Skeletal muscle satellite cell (primary cell): Measurements from ENCODE around the gene LCORL.
"Not testable (repeated sequence)": the region's sequence is repeated elsewhere in the genome, so short reads cannot be mapped to it uniquely, and the experiment has no call there.

Experiments
- H3K27me3 ChIP-seq: 2 replicates; pipeline ENCODE4 v1.7.0; 2013; ENCODE audit warnings: low read length; ENCODE audit not compliant: control insufficient read depth, insufficient read depth
- H3K36me3 ChIP-seq: 2 replicates; pipeline ENCODE4 v1.7.0; 2013; ENCODE audit warnings: mild to moderate bottlenecking, control low read depth, low read length; ENCODE audit not compliant: insufficient read depth
- H3K4me1 ChIP-seq: 2 replicates; pipeline ENCODE4 v1.7.0; 2013; ENCODE audit warnings: low read length; ENCODE audit not compliant: control insufficient read depth, insufficient read depth
- H3K4me2 ChIP-seq: 2 replicates; pipeline ENCODE4 v1.7.0; 2013; ENCODE audit warnings: mild to moderate bottlenecking, low read length
- H3K4me3 ChIP-seq: 2 replicates; pipeline ENCODE4 v1.7.0; 2013; ENCODE audit warnings: low read length
- H3K9ac ChIP-seq: 2 replicates; pipeline ENCODE4 v1.7.0; 2013; ENCODE audit warnings: mild to moderate bottlenecking, low read depth, low read length, moderate library complexity
- H3K9me3 ChIP-seq: replicated peaks from 2 replicates; pipeline ENCODE4 v1.7.0; 2013; ENCODE audit warnings: mild to moderate bottlenecking, control low read depth, low read length

Gene LCORL

DNA sequence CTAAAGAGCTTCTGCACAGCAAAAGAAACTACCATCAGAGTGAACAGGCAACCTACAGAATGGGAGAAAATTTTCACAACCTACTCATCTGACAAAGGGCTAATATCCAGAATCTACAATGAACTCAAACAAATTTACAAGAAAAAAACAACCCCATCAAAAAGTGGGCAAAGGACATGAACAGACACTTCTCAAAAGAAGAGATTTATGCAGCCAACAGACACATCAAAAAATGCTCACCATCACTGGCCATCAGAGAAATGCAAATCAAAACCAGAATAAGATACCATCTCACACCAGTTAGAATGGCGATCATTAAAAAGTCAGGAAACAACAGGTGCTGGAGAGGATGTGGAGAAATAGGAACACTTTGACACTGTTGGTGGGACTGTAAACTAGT lies 171.3 kb downstream of the LCORL start:
- H3K4me1 ChIP-seq, H3K4me2 ChIP-seq, H3K9ac ChIP-seq, H3K4me3 ChIP-seq, H3K9me3 ChIP-seq, H3K27me3 ChIP-seq: not testable (repeated sequence)
- peaks cover 11% of the 10 kb centered on the region for H3K36me3 ChIP-seq

DNA sequence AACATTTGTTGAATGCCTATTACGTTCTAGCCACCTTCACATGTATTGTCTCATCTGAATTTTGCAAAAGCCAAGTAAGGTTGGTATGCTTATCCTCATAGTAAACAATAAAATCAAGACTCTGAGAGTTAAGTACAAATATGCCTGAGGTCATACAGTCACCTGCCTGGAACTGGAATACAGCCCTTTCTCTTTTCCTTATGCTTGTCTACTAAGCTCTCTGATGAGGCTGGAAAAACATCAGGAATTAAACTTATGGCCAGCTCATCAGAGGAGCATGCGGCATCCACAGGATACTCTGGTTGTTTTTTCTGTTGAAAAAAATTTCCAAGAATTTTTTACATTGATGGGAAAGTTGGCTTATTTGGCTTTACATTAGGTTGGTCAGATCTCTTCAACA lies 175.3 kb downstream of the LCORL start:
- Histone ChIP-seq H3K4me1 (no peaks in the 10 kb centered on the region), H3K36me3 (peaks cover 43% of the 10 kb centered on the region), H3K27me3 (no peaks in the 10 kb centered on the region), H3K9ac (no peak overlapping the region), H3K4me2 (no peak overlapping the region), H3K9me3 (no peaks in the 10 kb centered on the region), H3K4me3 (no peak overlapping the region)

GRCh38 chr4:17823871-17824669 lies 197.5 kb downstream of the LCORL start:
- H3K4me1 ChIP-seq, result no peaks in the 10 kb centered on the region
- H3K4me3 ChIP-seq, result no peak overlapping the region
- no peaks in the 10 kb centered on the region for H3K27me3 ChIP-seq
- peaks cover 11% of the 10 kb centered on the region for H3K36me3 ChIP-seq
- no peak overlapping the region for H3K9ac ChIP-seq
- H3K4me2 ChIP-seq, result no peak overlapping the region
- H3K9me3 ChIP-seq, result no peaks in the 10 kb centered on the region

DNA sequence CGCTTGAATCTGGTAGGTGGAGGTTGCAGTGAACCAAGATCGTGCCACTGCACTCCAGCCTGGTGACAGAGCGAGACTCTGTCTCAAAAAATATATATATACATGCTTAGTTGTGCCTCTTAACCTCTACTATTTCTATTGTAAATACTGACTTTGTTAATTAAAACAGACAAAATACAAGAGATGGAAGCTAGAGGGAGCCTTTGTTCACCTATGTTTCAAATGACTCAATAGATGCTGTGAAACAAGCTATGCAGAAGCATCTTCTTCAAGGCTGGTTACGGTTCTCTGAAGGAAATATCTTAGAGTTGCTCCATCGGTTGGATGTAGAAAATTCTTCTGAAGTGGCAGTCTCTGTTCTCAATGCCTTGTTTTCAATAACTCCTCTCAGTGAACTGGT lies 204.5 kb downstream of the LCORL start:
- H3K4me3 ChIP-seq, result no peak overlapping the region
- H3K4me1 ChIP-seq, result peaks cover 17% of the 10 kb centered on the region
- H3K36me3 ChIP-seq, result peaks cover 4% of the 10 kb centered on the region
- H3K4me2 ChIP-seq, result peak overlapping the region; percentile 39
- H3K9me3 ChIP-seq, result no peaks in the 10 kb centered on the region
- H3K9ac ChIP-seq, result no peak overlapping the region
- no peaks in the 10 kb centered on the region for H3K27me3 ChIP-seq

GRCh38 chr4:17816142-17816541 lies 205.4 kb downstream of the LCORL start:
- peaks cover 4% of the 10 kb centered on the region for H3K36me3 ChIP-seq
- H3K4me3 ChIP-seq, result no peak overlapping the region
- H3K9me3 ChIP-seq, result no peaks in the 10 kb centered on the region
- H3K27me3 ChIP-seq, result no peaks in the 10 kb centered on the region
- H3K4me2 ChIP-seq, result no peak overlapping the region
- H3K4me1 ChIP-seq, result peaks cover 17% of the 10 kb centered on the region
- H3K9ac ChIP-seq, result no peak overlapping the region

GRCh38 chr4:17814140-17814539 lies 207.4 kb downstream of the LCORL start:
- no peaks in the 10 kb centered on the region for H3K27me3 ChIP-seq
- peak overlapping the region; percentile 93 for H3K4me2 ChIP-seq
- peaks cover 18% of the 10 kb centered on the region for H3K4me1 ChIP-seq
- no peak overlapping the region for H3K4me3 ChIP-seq
- H3K9me3 ChIP-seq, result no peaks in the 10 kb centered on the region
- H3K9ac ChIP-seq, result peak overlapping the region; percentile 92
- peaks cover 4% of the 10 kb centered on the region for H3K36me3 ChIP-seq

- H3K4me1 ChIP-seq, result peaks cover 29% of the 10 kb centered on the region
- H3K4me3 ChIP-seq, result peak overlapping the region; percentile 98
- H3K27me3 ChIP-seq, result no peaks in the 10 kb centered on the region
- H3K4me2 ChIP-seq, result peak overlapping the region; percentile 93
- peak overlapping the region; percentile 92 for H3K9ac ChIP-seq
- no peaks in the 10 kb centered on the region for H3K9me3 ChIP-seq
- H3K36me3 ChIP-seq, result peaks cover 6% of the 10 kb centered on the region
Measured at GRCh38 chr4:17812801-17813200, 208.8 kb downstream of the LCORL start.

- Histone ChIP-seq H3K9ac (peak overlapping the region; percentile 92), H3K4me3 (peak overlapping the region; percentile 98), H3K4me2 (peak overlapping the region; percentile 93), H3K9me3 (no peaks in the 10 kb centered on the region), H3K4me1 (peaks cover 36% of the 10 kb centered on the region), H3K27me3 (no peaks in the 10 kb centered on the region), H3K36me3 (peaks cover 6% of the 10 kb centered on the region)
Measured at GRCh38 chr4:17812125-17812524, 209.4 kb downstream of the LCORL start.

DNA sequence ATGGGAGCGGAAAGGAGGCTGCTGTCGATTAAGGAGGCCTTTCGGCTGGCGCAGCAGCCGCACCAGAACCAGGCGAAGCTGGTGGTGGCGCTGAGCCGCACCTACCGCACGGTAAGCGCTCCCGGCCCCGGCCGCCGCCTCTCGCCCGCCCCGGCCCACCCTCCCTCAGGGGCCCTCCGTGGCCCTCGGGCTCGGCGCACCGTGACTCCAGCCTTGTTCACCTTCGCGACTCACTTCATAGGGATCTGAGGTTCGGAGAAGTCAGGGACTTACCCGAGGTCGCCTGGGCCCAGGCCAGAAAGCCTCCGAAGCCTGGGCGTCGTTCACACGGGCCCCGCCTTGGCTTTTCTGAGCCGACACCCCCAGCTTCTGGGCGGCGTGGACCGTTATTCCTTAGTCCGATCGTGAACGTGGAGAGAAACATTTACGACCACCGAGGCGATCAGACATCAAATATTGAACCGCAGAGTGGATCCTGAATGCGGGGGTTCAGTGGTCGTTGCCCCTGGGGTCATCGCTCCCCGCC lies 210.4 kb downstream of the LCORL start:
- peak overlapping the region; percentile 98 for H3K4me3 ChIP-seq
- no peaks in the 10 kb centered on the region for H3K27me3 ChIP-seq
- peak overlapping the region; percentile 92 for H3K9ac ChIP-seq
- no peaks in the 10 kb centered on the region for H3K9me3 ChIP-seq
- H3K4me2 ChIP-seq, result peak overlapping the region; percentile 93
- peaks cover 6% of the 10 kb centered on the region for H3K36me3 ChIP-seq
- H3K4me1 ChIP-seq, result peaks cover 42% of the 10 kb centered on the region

DNA sequence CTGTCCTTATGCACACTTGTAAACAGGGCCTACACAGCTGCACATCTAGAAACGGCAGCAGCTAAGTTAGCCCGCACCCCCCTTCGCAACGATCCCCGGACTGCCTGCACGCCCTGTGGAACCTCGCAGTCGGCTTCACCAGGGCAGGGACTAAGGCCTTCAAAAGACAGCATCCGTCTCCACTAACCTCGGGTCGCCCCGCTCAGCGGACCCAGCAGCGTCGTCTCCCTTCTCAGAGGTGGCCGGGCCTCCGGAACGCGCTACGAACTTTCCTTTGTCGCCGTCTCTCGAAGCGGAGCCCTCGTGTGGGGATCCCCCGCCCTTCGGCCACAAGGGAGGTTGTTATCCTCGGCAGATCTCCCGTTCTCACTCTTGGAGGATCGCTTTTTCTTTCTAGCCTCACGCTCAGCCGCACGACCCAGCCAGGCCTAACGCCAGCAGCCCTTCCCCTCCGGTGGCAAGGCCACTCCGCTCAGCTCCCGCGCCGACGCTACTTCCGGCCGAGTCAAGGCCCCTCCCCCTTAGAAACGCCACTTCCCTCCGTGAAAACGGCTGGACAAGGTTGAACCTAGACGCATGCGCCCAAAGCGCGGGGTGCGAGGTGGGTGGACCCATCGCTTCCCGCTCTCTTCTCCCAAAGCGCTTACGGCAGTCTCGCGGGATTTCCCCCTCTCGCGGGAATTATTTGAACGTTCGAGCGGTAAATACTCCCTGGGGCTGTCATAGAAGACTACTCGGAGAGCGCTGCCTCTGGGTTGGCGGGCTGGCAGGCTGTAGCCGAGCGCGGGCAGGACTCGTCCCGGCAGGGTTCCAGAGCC lies 211.1 kb downstream of the LCORL start, which contains the start of the genes DCAF16 and NCAPG:
Gene DCAF16 (minus strand): TSS at position 498 of the 818 bp plus-strand sequence. CDS start 6,616 bp downstream, outside the sequence.
Gene NCAPG (plus strand): TSS at position 720 of the 818 bp plus-strand sequence. CDS start 99 bp downstream, outside the sequence.
- Histone ChIP-seq H3K4me2 (peak within 1 kb of the TSS; percentile 93), H3K4me1 (peaks cover 42% of the 10 kb centered on the region), H3K4me3 (peak within 1 kb of the TSS; percentile 98), H3K9me3 (no peaks in the 10 kb centered on the region), H3K36me3 (peaks cover 6% of the 10 kb centered on the region), H3K27me3 (no peaks in the 10 kb centered on the region), H3K9ac (peak within 1 kb of the TSS; percentile 99)

- Histone ChIP-seq H3K4me2 (peak overlapping the region; percentile 87), H3K36me3 (peaks cover 4% of the 10 kb centered on the region), H3K4me3 (peak overlapping the region; percentile 98), H3K9ac (peak overlapping the region; percentile 99), H3K4me1 (peaks cover 42% of the 10 kb centered on the region), H3K9me3 (no peaks in the 10 kb centered on the region), H3K27me3 (no peaks in the 10 kb centered on the region)
Measured at GRCh38 chr4:17809667-17810066, 211.9 kb downstream of the LCORL start.
